Thyroid gland (tissue), 4 donors: Measurements from ENCODE around the gene ABCC1. TPM values are rescaled to one million over a fixed set of nuclear protein-coding genes. Genes with fewer than 3 reads are reported as not detected.

Source experiments
- DNase-seq, 2 donors: peaks; one replicate each; pipeline ENCODE4 v3.0.0-alpha.2; 2019
- H3K27ac ChIP-seq, 3 donors: fragments of 200-600 bp; sonication (generic); 1 replicate in 2 of 3; 2 replicates in 1 of 3; pipeline ENCODE4 v1.5.1; 2016 to 2019; ENCODE audit warnings: mild to moderate bottlenecking in 1 of 3, moderate library complexity in 1 of 3
- H3K27me3 ChIP-seq: fragments of 200-600 bp; sonication (generic); one replicate; pipeline ENCODE4 v1.5.1; 2019
- H3K36me3 ChIP-seq, 2 donors: fragments of 200-600 bp; sonication (generic); one replicate each; pipeline ENCODE4 v1.5.1; 2016 to 2019
- H3K4me1 ChIP-seq, 2 donors: fragments of 200-600 bp; sonication (generic); one replicate each; pipeline ENCODE4 v1.5.1; 2017 to 2019
- H3K4me3 ChIP-seq, 3 donors: fragments of 200-600 bp; sonication (generic); replicated peaks in 1 of 3; 1 replicate in 2 of 3; 2 replicates in 1 of 3; pipeline ENCODE4 v1.5.1; 2016; ENCODE audit warnings: mild to moderate bottlenecking in 1 of 3
- H3K9me3 ChIP-seq: fragments of 200-600 bp; sonication (generic); one replicate; pipeline ENCODE4 v1.5.1; 2017
- CTCF ChIP-seq, 6 experiments: fragments of 200-600 bp in 3 of 6; fragments of 450-650 bp in 3 of 6; sonication (generic) in 3 of 6; IDR thresholded peaks; one replicate each; pipeline ENCODE4 v1.5.1; 2016 to 2019; ENCODE audit warnings: antibody characterized with exemption in 6 of 6, mild to moderate bottlenecking in 2 of 6, inconsistent platforms in 1 of 6, moderate library complexity in 1 of 6
- POLR2A ChIP-seq, 2 donors: fragments of 450-650 bp; IDR thresholded peaks; one replicate each; pipeline ENCODE4 v1.6.1; 2017; ENCODE audit warnings: antibody characterized with exemption in 2 of 2, mild to moderate bottlenecking in 2 of 2, moderate library complexity in 1 of 2
- WGBS, 2 donors: methylation state at CpG; one replicate each; pipeline ENCODE4 v1.1.5; 2017; 5-methylcytosine and 5-hydroxymethylcytosine counted together
- intact Hi-C: fragments of 100-400 bp; cut with DNase I; formaldehyde crosslinking; loops from one replicate; pipeline ENCODE4 v1.15.1; 2023
- total RNA-seq, 4 donors: library from RNA; depleted of rRNA; stranded (reverse); fragments of >200 nt; gene quantifications; one replicate each; pipeline ENCODE4 v1.2.3, GENCODE V29; 2016

The ABCC1 gene
- total RNA-seq, 4 donors from 2014 or later, result 42.7 to 76.7 (median 70.1) TPM

- intact Hi-C loops, result no loop called here
- peaks cover 48 to 62% of the 10 kb centered on the region in 2 donors for H3K4me1 ChIP-seq
- H3K27me3 ChIP-seq, result no peaks in the 10 kb centered on the region
- H3K4me3 ChIP-seq, result no peak overlapping the region
- no peaks in the 10 kb centered on the region for H3K9me3 ChIP-seq
- 55 to 61% methylated on average over 18 to 19 of the region's 19 CpGs for WGBS, 2 donors
- peak; percentile 87 to 88 for DNase-seq
- H3K36me3 ChIP-seq, result peaks cover 10 to 24% of the 10 kb centered on the region in 2 donors
- TF ChIP-seq POLR2A (IDR thresholded peaks at IDR 0.05) (no peak), CTCF (IDR thresholded peaks at IDR 0.05) (peak in 2 of 6 experiments; percentile 13 to 26)
- peak overlapping the region; percentile 80 to 88 (median 87) for H3K27ac ChIP-seq
Observed at GRCh38 chr16:16073891-16074881, 124.8 kb downstream of the ABCC1 start.

- H3K4me1 ChIP-seq, result peaks cover 51 to 62% of the 10 kb centered on the region in 2 donors
- 91 to 92% methylated on average over 23 to 29 of the region's 31 CpGs for WGBS, 2 donors
- no peaks in the 10 kb centered on the region for H3K9me3 ChIP-seq
- H3K27ac ChIP-seq, result peak overlapping the region; percentile 80 to 88 (median 87)
- peak in 1 of 2 donors; percentile 22 for DNase-seq
- intact Hi-C loops, result no loop called here
- no peak overlapping the region for H3K4me3 ChIP-seq
- H3K27me3 ChIP-seq, result no peaks in the 10 kb centered on the region
- TF ChIP-seq CTCF (IDR thresholded peaks at IDR 0.05), result no peak
- TF ChIP-seq POLR2A (IDR thresholded peaks at IDR 0.05), result no peak
- peaks cover 10 to 26% of the 10 kb centered on the region in 2 donors for H3K36me3 ChIP-seq
Observed at GRCh38 chr16:16075488-16076422, 126.3 kb downstream of the ABCC1 start.

GRCh38 chr16:16076423-16076813, 127.0 kb downstream of the ABCC1 start:
- Histone ChIP-seq H3K4me1 (peaks cover 46 to 58% of the 10 kb centered on the region in 2 donors), H3K27ac (peak overlapping the region in 1 of 3 donors; percentile 88), H3K9me3 (no peaks in the 10 kb centered on the region), H3K36me3 (peaks cover 10 to 26% of the 10 kb centered on the region in 2 donors), H3K4me3 (no peak overlapping the region), H3K27me3 (no peaks in the 10 kb centered on the region)
- TF ChIP-seq POLR2A (IDR thresholded peaks at IDR 0.05), result no peak
- TF ChIP-seq CTCF (IDR thresholded peaks at IDR 0.05), result no peak
- no peak for DNase-seq
- WGBS, 2 donors, result 93 to 95% methylated on average over 9 of the region's 9 CpGs
- intact Hi-C loops, result no loop called here

- Histone ChIP-seq H3K36me3 (peaks cover 37 to 50% of the 10 kb centered on the region in 2 donors), H3K4me1 (peaks cover 18 to 22% of the 10 kb centered on the region in 2 donors), H3K9me3 (no peaks in the 10 kb centered on the region), H3K27ac (peak overlapping the region; percentile 67 to 92 (median 79)), H3K4me3 (no peak overlapping the region), H3K27me3 (no peaks in the 10 kb centered on the region)
- 68 to 74% methylated on average over 10 of the region's 10 CpGs for WGBS, 2 donors
- intact Hi-C loops, result loop anchor here (10.0 kb wide), 1 partner anchor 46 kb away; no protein-coding TSS in a partner anchor
- no peak for TF ChIP-seq CTCF (IDR thresholded peaks at IDR 0.05)
- no peak for TF ChIP-seq POLR2A (IDR thresholded peaks at IDR 0.05)
- no peak for DNase-seq
Observed at GRCh38 chr16:16080465-16081065, 131.1 kb downstream of the ABCC1 start.
